ENCODE measurements around the gene PCGF6. TPM values are rescaled to one million over a fixed set of nuclear protein-coding genes. Genes with fewer than 3 reads are reported as not detected.

The PCGF6 gene
- total RNA-seq, 1 experiment from 2014 or later = 7.2 TPM

- ChIA-PET CTCF (interaction anchor here (0.5 to 0.6 kb wide), 2 partner anchors 155 to 972 kb away, joined by 3 to 7 read pairs; no protein-coding TSS in a partner anchor), POLR2A (interaction anchor here (1.5 kb wide), 1 partner anchor 18 kb away, joined by 3 read pairs; no protein-coding TSS in a partner anchor)
- TF ChIP-seq CTCF (IDR thresholded peaks at IDR 0.05; ENCODE audit: unreplicated experiment) = no peak
- Mint-ChIP-seq H3K4me1 (ENCODE audit: insufficient read depth, unreplicated experiment) (peaks cover 3% of the 10 kb centered on the region), H3K4me3 (ENCODE audit: unreplicated experiment) (no peak overlapping the region), H3K9me3 (ENCODE audit: unreplicated experiment) (peaks cover 7% of the 10 kb centered on the region), H3K27ac (ENCODE audit: low read depth, unreplicated experiment) (no peak overlapping the region), H3K27me3 (ENCODE audit: insufficient read depth, unreplicated experiment) (peaks cover 45% of the 10 kb centered on the region), H3K36me3 (ENCODE audit: insufficient read depth, unreplicated experiment) (no peaks in the 10 kb centered on the region)
- BruUV-seq (replicated peaks) = no TSS peak
- intact Hi-C loops (cut with micrococcal nuclease) = no loop called here
- DNase-seq (ENCODE audit: unreplicated experiment) = no peak
Observed at GRCh38 chr10:103278537-103278823, 72.5 kb downstream of the PCGF6 start.

- peaks cover 45% of the 10 kb centered on the region for H3K27me3 Mint-ChIP-seq (ENCODE audit: insufficient read depth, unreplicated experiment)
- no peak for TF ChIP-seq CTCF (IDR thresholded peaks at IDR 0.05; ENCODE audit: unreplicated experiment)
- H3K4me3 Mint-ChIP-seq (ENCODE audit: unreplicated experiment) = no peak overlapping the region
- no peaks in the 10 kb centered on the region for H3K36me3 Mint-ChIP-seq (ENCODE audit: insufficient read depth, unreplicated experiment)
- POLR2A ChIA-PET = interaction anchor here (1.5 kb wide), 1 partner anchor 17 kb away, joined by 3 read pairs; no protein-coding TSS in a partner anchor
- H3K27ac Mint-ChIP-seq (ENCODE audit: low read depth, unreplicated experiment) = no peak overlapping the region
- H3K9me3 Mint-ChIP-seq (ENCODE audit: unreplicated experiment) = peaks cover 7% of the 10 kb centered on the region
- no peak for DNase-seq (ENCODE audit: unreplicated experiment)
- CTCF ChIA-PET = no interaction called here
- intact Hi-C loops (cut with micrococcal nuclease) = no loop called here
- H3K4me1 Mint-ChIP-seq (ENCODE audit: insufficient read depth, unreplicated experiment) = peaks cover 9% of the 10 kb centered on the region
- no TSS peak for BruUV-seq (replicated peaks)
Observed at GRCh38 chr10:103277713-103278536, 73.0 kb downstream of the PCGF6 start.

GRCh38 chr10:103276896-103277712 is 73.8 kb downstream of the PCGF6 start, which contains the start of gene INA:
INA (plus strand) TSS chr10:103277138; CDS start chr10:103277212, 74 bp downstream.
- peaks cover 7% of the 10 kb centered on the region for H3K9me3 Mint-ChIP-seq (ENCODE audit: unreplicated experiment)
- BruUV-seq (replicated peaks) = no TSS peak
- TF ChIP-seq CTCF (IDR thresholded peaks at IDR 0.05; ENCODE audit: unreplicated experiment) = no peak
- DNase-seq (ENCODE audit: unreplicated experiment) = no peak
- CTCF ChIA-PET = no interaction called here
- intact Hi-C loops (cut with micrococcal nuclease) = no loop called here
- no peak within 1 kb of the TSS for H3K27ac Mint-ChIP-seq (ENCODE audit: low read depth, unreplicated experiment)
- POLR2A ChIA-PET = interaction anchor here (0.6 to 1.4 kb wide), 3 partner anchors 10 to 41 kb away, joined by 3 read pairs; no protein-coding TSS in a partner anchor
- peaks cover 39% of the 10 kb centered on the region for H3K27me3 Mint-ChIP-seq (ENCODE audit: insufficient read depth, unreplicated experiment)
- H3K4me1 Mint-ChIP-seq (ENCODE audit: insufficient read depth, unreplicated experiment) = peaks cover 12% of the 10 kb centered on the region
- no peak within 1 kb of the TSS for H3K4me3 Mint-ChIP-seq (ENCODE audit: unreplicated experiment)
- H3K36me3 Mint-ChIP-seq (ENCODE audit: insufficient read depth, unreplicated experiment) = no peaks in the 10 kb centered on the region

GRCh38 chr10:103276251-103276895 is 74.6 kb downstream of the PCGF6 start:
- POLR2A ChIA-PET = interaction anchor here (0.6 to 1.4 kb wide), 3 partner anchors 9 to 41 kb away, joined by 3 read pairs; no protein-coding TSS in a partner anchor
- peaks cover 18% of the 10 kb centered on the region for H3K4me1 Mint-ChIP-seq (ENCODE audit: insufficient read depth, unreplicated experiment)
- H3K9me3 Mint-ChIP-seq (ENCODE audit: unreplicated experiment) = peaks cover 7% of the 10 kb centered on the region
- no peak overlapping the region for H3K27ac Mint-ChIP-seq (ENCODE audit: low read depth, unreplicated experiment)
- intact Hi-C loops (cut with micrococcal nuclease) = no loop called here
- TF ChIP-seq CTCF (IDR thresholded peaks at IDR 0.05; ENCODE audit: unreplicated experiment) = no peak
- no peaks in the 10 kb centered on the region for H3K36me3 Mint-ChIP-seq (ENCODE audit: insufficient read depth, unreplicated experiment)
- H3K4me3 Mint-ChIP-seq (ENCODE audit: unreplicated experiment) = no peak overlapping the region
- H3K27me3 Mint-ChIP-seq (ENCODE audit: insufficient read depth, unreplicated experiment) = peaks cover 31% of the 10 kb centered on the region
- no peak for DNase-seq (ENCODE audit: unreplicated experiment)
- no TSS peak for BruUV-seq (replicated peaks)
- CTCF ChIA-PET = no interaction called here
